Measurements from ENCODE around the gene NECTIN1.

- no peak for TF ChIP-seq CTCF (IDR thresholded peaks at IDR 0.05; ENCODE audit: low read depth, low read length, poor library complexity, severe bottlenecking)
- no peak for TF ChIP-seq EZH2phosphoT487 (IDR thresholded peaks at IDR 0.05; ENCODE audit: borderline replicate concordance, low read length)
Measured at GRCh38 chr11:119651802-119652584, 77.0 kb downstream of the NECTIN1 start.

All from DOHH2 (cell line).